ENCODE measurements around the gene GRB10. TPM values are rescaled to one million over a fixed set of nuclear protein-coding genes. Genes with fewer than 3 reads are reported as not detected.
"Not testable (repeated sequence)": the region's sequence is repeated elsewhere in the genome, so short reads cannot be mapped to it uniquely, and the experiment has no call there.

The GRB10 gene
- total and polyA plus RNA-seq, 5 experiments from 2014 or later = 0.47 to 2.9 (median 1.0) TPM

DNA sequence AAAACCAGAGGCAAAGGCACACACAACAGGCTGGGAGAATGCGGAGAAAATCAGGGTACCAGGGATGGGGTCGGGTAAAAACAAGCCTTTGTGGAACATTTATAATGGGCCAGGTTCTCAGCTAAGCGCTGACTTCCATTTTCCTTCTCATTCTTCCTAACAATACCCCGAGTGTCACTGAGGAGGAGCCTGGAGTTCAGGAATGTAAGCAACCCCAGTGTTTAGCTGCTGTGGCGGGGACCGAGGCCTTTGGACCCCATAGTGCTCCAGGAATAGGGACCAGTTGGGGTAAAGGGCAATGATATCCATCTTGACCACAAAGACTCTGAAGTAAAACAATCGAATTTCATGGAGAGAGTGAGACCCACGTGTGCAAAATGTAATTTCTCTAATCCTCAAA lies 34.2 kb downstream of the GRB10 start:
- peak overlapping the region in 1 of 10 donors; percentile 74 for H3K27ac Mint-ChIP-seq
- POLR2A ChIA-PET = interaction anchor here (0.8 kb wide), 1 partner anchor 9 kb away, joined by 4 read pairs; no protein-coding TSS in a partner anchor
- no peak overlapping the region for H3K4me3 Mint-ChIP-seq
- no peaks in the 10 kb centered on the region for H3K27me3 Mint-ChIP-seq
- no peak for ATAC-seq
- H3K9me3 Mint-ChIP-seq = no peaks in the 10 kb centered on the region
- DNase-seq = no peak
- H3K4me1 Mint-ChIP-seq = peaks cover 1 to 9% (median 5%) of the 10 kb centered on the region in 4 donors
- H3K36me3 Mint-ChIP-seq = no peaks in the 10 kb centered on the region

DNA sequence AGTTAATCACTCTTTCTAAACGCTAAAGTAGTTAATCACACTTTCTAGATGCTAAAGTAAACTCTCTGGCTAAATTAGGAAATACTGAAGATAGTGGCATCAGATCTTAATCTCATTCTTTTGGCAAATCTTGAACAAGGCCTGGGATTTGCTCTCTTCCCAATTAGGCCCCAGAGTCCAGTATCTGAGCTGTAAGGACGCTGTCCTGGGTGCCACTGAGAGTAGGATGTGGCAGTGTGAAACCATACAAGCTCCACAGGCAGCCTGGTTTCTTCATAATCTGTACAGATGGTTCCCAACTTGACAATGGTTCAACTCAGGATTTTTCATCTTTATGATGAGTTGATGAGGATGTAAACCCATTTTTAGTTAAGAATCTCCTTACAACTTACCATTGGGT lies 36.9 kb downstream of the GRB10 start:
- ATAC-seq (no peak), DNase-seq (no peak)
- Mint-ChIP-seq H3K27ac (peak overlapping the region in 2 of 10 donors; percentile 3 to 49), H3K9me3 (no peaks in the 10 kb centered on the region), H3K27me3 (no peaks in the 10 kb centered on the region), H3K4me3 (no peak overlapping the region), H3K4me1 (peaks cover 2 to 10% (median 3%) of the 10 kb centered on the region in 4 donors), H3K36me3 (no peaks in the 10 kb centered on the region)
- POLR2A ChIA-PET = no interaction called here

DNA sequence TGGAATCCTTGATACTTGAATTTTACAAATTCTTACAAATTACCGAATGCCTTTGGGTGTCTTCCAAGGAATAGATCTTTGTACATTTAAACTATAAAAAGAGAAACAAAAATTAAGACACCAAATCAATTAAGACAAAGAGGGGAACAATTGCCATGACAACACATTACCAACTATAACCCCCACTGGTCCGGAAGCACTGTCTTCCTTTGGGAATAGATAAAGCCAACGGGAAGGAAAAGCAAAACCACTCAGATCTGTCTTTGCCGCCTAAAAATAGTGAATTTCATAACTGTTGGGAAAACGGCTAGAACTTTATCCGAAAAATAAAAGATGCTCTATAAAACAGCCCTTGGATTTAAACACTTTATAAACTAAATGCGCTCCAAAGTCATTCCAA lies 37.4 kb downstream of the GRB10 start:
- Mint-ChIP-seq H3K4me1 (peaks cover 2 to 14% (median 7%) of the 10 kb centered on the region in 4 donors), H3K36me3 (no peaks in the 10 kb centered on the region), H3K27ac (no peak overlapping the region), H3K4me3 (no peak overlapping the region), H3K27me3 (no peaks in the 10 kb centered on the region), H3K9me3 (no peaks in the 10 kb centered on the region)
- POLR2A ChIA-PET = no interaction called here
- ATAC-seq = no peak
- DNase-seq = no peak

DNA sequence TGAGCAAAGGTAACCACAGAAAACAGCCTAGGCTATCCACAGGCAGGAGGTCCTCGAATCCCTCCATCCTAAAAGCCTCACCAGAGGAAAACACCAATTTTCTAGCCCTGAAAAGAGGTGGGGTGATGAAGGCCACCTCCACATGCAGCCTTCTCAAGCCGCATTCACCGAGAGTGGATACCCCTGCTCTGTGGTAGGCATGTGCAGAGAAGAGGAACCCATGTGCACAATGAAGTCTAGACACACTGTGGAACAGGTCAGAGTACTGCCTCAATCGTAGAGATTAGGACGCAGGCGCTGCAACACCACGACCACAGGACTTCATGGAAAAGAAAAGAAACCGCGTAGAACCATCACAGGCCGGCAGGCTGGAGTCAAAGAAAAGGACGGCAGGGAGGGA lies 38.8 kb downstream of the GRB10 start:
- no peak overlapping the region for H3K4me3 Mint-ChIP-seq
- POLR2A ChIA-PET = no interaction called here
- H3K27ac Mint-ChIP-seq = peak overlapping the region in 2 of 10 donors; percentile 52 to 85
- no peaks in the 10 kb centered on the region for H3K36me3 Mint-ChIP-seq
- H3K4me1 Mint-ChIP-seq = peaks cover 13 to 27% (median 21%) of the 10 kb centered on the region in 4 donors
- DNase-seq (no peak), ATAC-seq (no peak)
- no peaks in the 10 kb centered on the region for H3K27me3 Mint-ChIP-seq
- no peaks in the 10 kb centered on the region for H3K9me3 Mint-ChIP-seq

DNA sequence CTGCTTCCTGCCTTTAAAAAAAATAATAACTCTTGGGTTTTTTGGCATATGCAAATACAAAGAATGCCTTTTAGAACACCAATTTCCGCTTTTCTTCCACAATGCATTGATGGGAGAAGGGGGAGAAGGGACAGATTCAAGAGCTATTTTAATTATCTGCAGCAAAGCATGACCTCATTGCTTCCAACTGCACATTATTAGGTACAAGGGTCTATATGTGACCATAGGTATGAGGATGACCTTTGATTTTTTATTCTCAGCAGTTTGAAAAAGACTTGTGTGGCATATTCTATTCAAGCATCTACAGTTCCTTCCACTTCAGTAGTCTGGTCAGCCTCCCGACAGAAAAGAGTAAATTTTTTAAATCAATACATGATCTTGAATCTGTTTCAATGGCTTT lies 39.7 kb downstream of the GRB10 start:
- Mint-ChIP-seq H3K27ac (no peak overlapping the region), H3K4me1 (peaks cover 10 to 27% (median 21%) of the 10 kb centered on the region in 4 donors)
- POLR2A ChIA-PET = no interaction called here

DNA sequence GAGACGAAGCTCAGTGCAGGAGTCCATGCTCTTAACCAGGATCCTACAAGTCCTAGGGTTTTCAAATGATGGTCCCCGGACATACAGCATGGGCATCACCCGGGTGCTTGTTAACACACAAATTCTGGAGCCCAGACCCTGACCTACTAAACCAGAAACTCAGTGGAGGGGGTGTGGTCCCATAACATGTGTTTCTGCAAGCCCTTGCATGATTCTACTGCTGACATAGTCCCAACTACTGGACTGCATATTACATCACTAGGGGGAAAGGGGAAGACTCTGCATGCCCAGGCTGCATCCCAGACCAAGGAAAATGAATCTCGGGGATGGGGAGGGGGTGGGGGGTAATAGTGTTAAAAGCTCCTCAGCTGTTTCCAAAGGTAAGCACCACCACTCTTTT lies 40.3 kb downstream of the GRB10 start:
- POLR2A ChIA-PET = no interaction called here
- ATAC-seq (no peak), DNase-seq (no peak)
- Mint-ChIP-seq H3K36me3 (no peaks in the 10 kb centered on the region), H3K4me1 (peaks cover 10 to 27% (median 21%) of the 10 kb centered on the region in 4 donors), H3K27me3 (no peaks in the 10 kb centered on the region), H3K4me3 (no peak overlapping the region), H3K9me3 (peaks cover 0 to 1% (median 0%) of the 10 kb centered on the region in 9 donors), H3K27ac (peak overlapping the region in 3 of 10 donors; percentile 44 to 53 (median 47))

More for the DNA sequence above, 39.7 kb downstream of the GRB10 start:
- H3K27me3 Mint-ChIP-seq = no peaks in the 10 kb centered on the region
- ATAC-seq (no peak), DNase-seq (no peak)
- no peaks in the 10 kb centered on the region for H3K36me3 Mint-ChIP-seq
- no peaks in the 10 kb centered on the region for H3K9me3 Mint-ChIP-seq
- no peak overlapping the region for H3K4me3 Mint-ChIP-seq

DNA sequence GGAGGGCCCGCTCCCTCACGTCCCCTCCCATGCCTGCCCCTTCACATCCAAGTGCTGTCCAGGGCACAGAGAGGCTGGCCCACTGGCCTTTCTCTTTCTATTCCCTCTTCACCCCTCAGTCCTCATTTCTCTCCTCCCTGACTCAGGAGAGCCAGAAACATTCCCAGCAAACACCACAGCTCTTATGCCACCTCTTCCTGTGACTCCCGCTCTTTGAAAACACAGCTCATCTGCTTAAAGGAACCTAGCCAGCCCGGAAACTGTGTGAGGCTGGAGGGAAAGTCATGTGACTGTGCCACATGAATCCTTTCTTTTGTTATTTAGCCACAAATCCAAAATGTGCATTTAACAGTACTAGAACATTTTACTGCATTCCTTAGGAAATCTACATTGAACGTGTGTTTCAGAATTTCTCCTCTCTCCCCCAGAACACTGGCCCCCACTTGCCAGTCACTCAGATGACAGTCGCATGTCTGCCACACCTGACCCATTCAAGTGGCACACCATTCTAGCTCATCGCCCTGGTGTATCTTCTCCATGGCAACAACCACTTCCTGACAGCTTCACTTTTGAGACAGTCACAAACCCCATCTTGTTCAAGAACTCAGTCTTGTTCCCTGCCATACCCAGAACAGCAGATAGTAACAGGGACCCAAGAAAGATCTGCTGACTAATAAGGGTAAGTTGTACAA lies 42.8 kb downstream of the GRB10 start:
- H3K27me3 Mint-ChIP-seq = no peaks in the 10 kb centered on the region
- peaks cover 12 to 30% (median 26%) of the 10 kb centered on the region in 4 donors for H3K4me1 Mint-ChIP-seq
- ATAC-seq (peak; percentile 99), DNase-seq (peak; percentile 39 to 94 (median 84))
- POLR2A ChIA-PET = interaction anchor here (1.0 kb wide), 1 partner anchor 9 kb away, joined by 4 read pairs; no protein-coding TSS in a partner anchor
- peak overlapping the region; percentile 90 to 99 (median 96) for H3K27ac Mint-ChIP-seq
- H3K9me3 Mint-ChIP-seq = peaks cover 0 to 2% (median 0%) of the 10 kb centered on the region in 9 donors
- H3K36me3 Mint-ChIP-seq = no peaks in the 10 kb centered on the region
- peak overlapping the region; percentile 63 to 86 (median 77) for H3K4me3 Mint-ChIP-seq

DNA sequence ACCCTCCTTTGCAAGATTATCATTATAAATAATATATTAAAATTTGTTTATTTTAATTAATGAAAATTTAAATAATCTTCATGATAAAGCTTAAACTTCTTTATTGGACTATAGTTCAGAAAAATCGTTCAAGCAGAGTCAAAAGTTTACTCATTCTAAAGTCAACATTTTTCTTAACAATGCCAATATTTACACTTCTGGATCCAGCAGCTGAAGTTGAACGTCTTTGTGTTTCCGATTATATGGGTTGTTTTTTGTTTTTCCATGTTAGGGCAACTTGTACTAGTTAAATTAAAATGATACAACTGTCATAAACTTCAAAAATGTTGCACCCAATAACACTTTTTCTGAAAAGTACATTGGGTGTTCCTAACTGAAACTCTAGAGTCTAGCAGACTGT lies 43.8 kb downstream of the GRB10 start:
- Mint-ChIP-seq H3K4me3 (peak overlapping the region in 4 of 10 donors; percentile 78 to 86 (median 81)), H3K4me1 (peaks cover 17 to 33% (median 28%) of the 10 kb centered on the region in 4 donors), H3K27me3 (no peaks in the 10 kb centered on the region), H3K36me3 (no peaks in the 10 kb centered on the region), H3K9me3 (peaks cover 0 to 2% (median 0%) of the 10 kb centered on the region in 9 donors), H3K27ac (peak overlapping the region; percentile 90 to 99 (median 96))
- POLR2A ChIA-PET = interaction anchor here (0.6 to 1.0 kb wide), 2 partner anchors 10 to 24 kb away, joined by 3 to 4 read pairs; no protein-coding TSS in a partner anchor
- ATAC-seq (no peak), DNase-seq (no peak)

DNA sequence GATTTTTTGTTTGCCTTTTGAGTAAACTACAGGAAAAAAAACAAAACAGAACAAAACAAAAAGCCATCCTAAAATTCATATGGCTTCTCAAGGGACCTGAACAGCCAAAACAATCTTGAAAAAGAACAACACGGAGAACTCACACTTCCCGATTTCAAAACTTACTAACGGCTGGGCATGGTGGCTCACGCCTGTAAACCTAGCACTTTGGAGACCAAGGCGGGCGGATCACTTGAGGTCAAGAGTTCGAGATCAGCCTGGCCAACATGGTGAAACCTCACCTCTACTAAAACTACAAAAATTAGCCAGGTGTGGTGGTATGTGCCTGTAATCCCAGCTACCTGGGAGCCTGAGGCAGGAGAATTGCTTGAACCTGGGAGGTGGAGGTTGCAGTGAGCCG lies 46.9 kb downstream of the GRB10 start:
- DNase-seq, POLR2A ChIA-PET, H3K9me3 Mint-ChIP-seq, H3K4me3 Mint-ChIP-seq, H3K36me3 Mint-ChIP-seq, H3K27me3 Mint-ChIP-seq, ATAC-seq: not testable (repeated sequence)
- Mint-ChIP-seq H3K27ac (peak overlapping the region in 1 of 10 donors; percentile 57), H3K4me1 (peaks cover 18 to 31% (median 21%) of the 10 kb centered on the region in 4 donors)

DNA sequence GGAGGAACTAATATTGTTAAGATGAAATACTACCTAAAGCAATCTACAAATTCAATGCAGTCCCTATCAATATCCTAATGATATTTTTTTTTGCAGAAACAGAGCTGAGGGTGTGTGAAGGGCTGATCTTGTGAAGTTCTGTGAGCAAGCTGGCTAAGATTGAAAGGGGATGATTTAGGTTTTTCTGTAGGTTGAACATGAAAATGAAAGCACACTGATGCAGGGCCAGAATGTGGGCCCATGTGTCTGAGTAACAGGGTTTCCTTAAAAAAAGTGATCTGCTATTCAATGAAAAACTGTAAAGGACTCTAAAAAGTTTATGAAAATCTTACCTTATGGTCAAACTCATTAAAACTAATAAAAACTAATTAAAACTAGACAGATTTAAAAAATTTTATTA lies 47.4 kb downstream of the GRB10 start:
- DNase-seq = no peak

DNA sequence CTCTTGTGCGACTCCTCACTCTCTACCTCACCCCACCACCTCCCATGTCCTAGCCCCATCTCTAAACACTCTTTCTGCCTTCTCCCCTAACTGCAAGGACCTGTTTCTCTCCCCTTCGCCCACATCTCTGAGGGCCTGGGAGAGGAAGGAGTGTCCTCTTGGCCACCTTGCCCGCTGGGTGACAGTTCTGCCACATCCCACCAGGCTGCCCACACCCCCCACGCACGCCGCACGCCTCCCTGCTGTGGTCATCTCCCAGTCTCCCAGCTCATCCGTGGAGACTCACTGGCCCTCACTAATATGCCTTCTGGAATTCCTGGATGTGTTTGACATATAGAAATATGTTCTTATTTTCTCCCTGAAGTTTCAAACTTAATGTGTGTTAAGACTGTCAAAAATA lies 48.5 kb downstream of the GRB10 start:
- Mint-ChIP-seq H3K9me3 (peaks cover 0 to 2% (median 0%) of the 10 kb centered on the region in 9 donors), H3K4me3 (no peak overlapping the region), H3K27me3 (no peaks in the 10 kb centered on the region), H3K36me3 (no peaks in the 10 kb centered on the region), H3K4me1 (peaks cover 6 to 17% (median 8%) of the 10 kb centered on the region in 4 donors), H3K27ac (peak overlapping the region in 3 of 10 donors; percentile 8 to 66 (median 53))
- DNase-seq (no peak), ATAC-seq (no peak)
- POLR2A ChIA-PET = interaction anchor here (0.6 kb wide), 1 partner anchor 264 kb away, joined by 4 read pairs; no protein-coding TSS in a partner anchor

More for the DNA sequence above, 47.4 kb downstream of the GRB10 start:
- peak overlapping the region in 4 of 10 donors; percentile 45 to 81 (median 64) for H3K27ac Mint-ChIP-seq
- H3K9me3 Mint-ChIP-seq = peaks cover 0 to 2% (median 0%) of the 10 kb centered on the region in 9 donors
- no peaks in the 10 kb centered on the region for H3K27me3 Mint-ChIP-seq
- H3K36me3 Mint-ChIP-seq = no peaks in the 10 kb centered on the region
- POLR2A ChIA-PET = no interaction called here
- no peak overlapping the region for H3K4me3 Mint-ChIP-seq
- peaks cover 17 to 28% (median 18%) of the 10 kb centered on the region in 4 donors for H3K4me1 Mint-ChIP-seq
- no peak for ATAC-seq

DNA sequence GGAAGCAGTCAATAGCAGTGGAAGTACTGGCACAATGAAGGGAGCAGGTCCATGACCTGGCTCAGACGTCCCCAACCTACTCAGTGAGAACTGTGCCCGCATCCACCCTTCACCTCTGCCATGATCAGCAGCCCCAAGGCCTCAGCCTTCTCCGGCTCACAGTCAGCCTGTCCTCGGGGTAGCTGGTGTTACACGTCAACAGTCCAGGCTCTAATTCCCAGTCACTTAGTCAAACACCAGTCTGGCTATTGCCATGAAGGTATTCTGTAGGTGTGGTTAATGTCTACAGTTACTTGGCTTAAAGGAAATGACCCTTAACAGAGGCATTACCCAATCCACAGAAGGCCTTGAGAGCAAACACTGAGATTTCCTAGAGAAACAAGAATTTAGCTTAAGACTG lies 49.1 kb downstream of the GRB10 start:
- Mint-ChIP-seq H3K36me3 (no peaks in the 10 kb centered on the region), H3K27ac (peak overlapping the region in 1 of 10 donors; percentile 53), H3K9me3 (peaks cover 0 to 2% (median 0%) of the 10 kb centered on the region in 9 donors), H3K4me3 (no peak overlapping the region), H3K27me3 (no peaks in the 10 kb centered on the region), H3K4me1 (peaks cover 3 to 14% (median 6%) of the 10 kb centered on the region in 4 donors)
- DNase-seq (no peak), ATAC-seq (no peak)
- POLR2A ChIA-PET = no interaction called here

Measured in naive thymus-derived CD8-positive, alpha-beta T cell (primary cell).